ENCODE results near the gene LCK. TPM values are rescaled to one million over a fixed set of nuclear protein-coding genes. Genes with fewer than 3 reads are reported as not detected.

Gene LCK
- total and polyA plus RNA-seq, 2 donors (not counting 1 experiment from before 2014, with no cell fraction given) = 22.3 to 23.8 TPM

DNA sequence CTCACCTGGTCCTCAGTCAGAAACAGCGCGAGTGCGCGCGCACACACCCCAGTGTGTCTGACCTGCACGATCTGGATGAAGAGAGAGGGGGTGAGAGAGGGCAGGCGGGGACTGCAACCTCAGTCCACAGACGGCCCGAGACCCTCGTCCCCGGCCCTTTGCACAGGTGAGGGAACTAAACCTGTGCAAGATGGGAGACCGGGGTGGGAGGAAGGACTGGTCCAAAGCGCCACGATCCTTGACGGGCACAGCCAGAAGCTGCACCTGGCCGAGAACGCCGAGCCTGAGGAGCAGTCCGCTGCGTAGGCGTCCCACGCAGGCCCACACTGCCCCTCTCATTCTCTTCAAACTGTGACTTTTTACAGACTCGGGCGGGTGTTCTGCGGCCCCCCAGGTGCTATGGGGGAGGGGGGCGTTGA lies 46.1 kb upstream of the LCK start:
- H3K4me1 Mint-ChIP-seq = peaks cover 66% of the 10 kb centered on the region

More for the DNA sequence above, 46.1 kb upstream of the LCK start:
- DNase-seq = no peak
- no peaks in the 10 kb centered on the region for H3K27me3 ChIP-seq (replicated peaks in 1 of 4; ENCODE audit: control extremely low read depth in 1 of 4, control insufficient read depth in 3 of 4, insufficient read depth in 4 of 4, low read length in 3 of 4)
- H2AFZ ChIP-seq (ENCODE audit: insufficient read depth, low read depth, low read length, poor library complexity, severe bottlenecking) = peak overlapping the region; percentile 76
- peaks cover 0 to 4% (median 0%) of the 10 kb centered on the region in 3 donors for H3K9me3 ChIP-seq (ENCODE audit: control extremely low read depth in 1 of 3, control insufficient read depth in 2 of 3, insufficient read depth in 1 of 3, low read length in 2 of 3)
- H3K4me2 ChIP-seq (replicated peaks; ENCODE audit: low read depth, low read length, poor library complexity, severe bottlenecking) = peak overlapping the region; percentile 82
- no peaks in the 10 kb centered on the region for H3K79me2 ChIP-seq (ENCODE audit: control insufficient read depth, insufficient read depth, low read length)
- CTCF ChIA-PET = interaction anchor here (0.6 to 2.4 kb wide), 5 partner anchors 11 to 131 kb away, joined by 3 to 12 read pairs (median 4); partner anchors contain the start of gene MARCKSL1
- H3K27ac Mint-ChIP-seq = no peak overlapping the region
- peak overlapping the region; percentile 88 for H3K4me3 Mint-ChIP-seq
- POLR2A ChIA-PET = interaction anchor here (1.0 to 1.2 kb wide), 3 partner anchors 10 to 155 kb away, joined by 3 to 5 read pairs (median 3); partner anchors contain the start of gene MARCKSL1
- no peaks in the 10 kb centered on the region for H3K9me3 Mint-ChIP-seq (ENCODE audit: insufficient read depth)
- peak overlapping the region in 4 of 5 experiments; percentile 59 to 78 (median 62) for H3K4me3 ChIP-seq (ENCODE audit: control extremely low read depth in 1 of 5, extremely low read depth in 1 of 5, insufficient read depth in 1 of 5, low read depth in 2 of 5, low read length in 4 of 5)
- WGBS (ENCODE audit: insufficient coverage) = 90% methylated on average over 17 of the region's 26 CpGs
- TF ChIP-seq, protein P1, sequence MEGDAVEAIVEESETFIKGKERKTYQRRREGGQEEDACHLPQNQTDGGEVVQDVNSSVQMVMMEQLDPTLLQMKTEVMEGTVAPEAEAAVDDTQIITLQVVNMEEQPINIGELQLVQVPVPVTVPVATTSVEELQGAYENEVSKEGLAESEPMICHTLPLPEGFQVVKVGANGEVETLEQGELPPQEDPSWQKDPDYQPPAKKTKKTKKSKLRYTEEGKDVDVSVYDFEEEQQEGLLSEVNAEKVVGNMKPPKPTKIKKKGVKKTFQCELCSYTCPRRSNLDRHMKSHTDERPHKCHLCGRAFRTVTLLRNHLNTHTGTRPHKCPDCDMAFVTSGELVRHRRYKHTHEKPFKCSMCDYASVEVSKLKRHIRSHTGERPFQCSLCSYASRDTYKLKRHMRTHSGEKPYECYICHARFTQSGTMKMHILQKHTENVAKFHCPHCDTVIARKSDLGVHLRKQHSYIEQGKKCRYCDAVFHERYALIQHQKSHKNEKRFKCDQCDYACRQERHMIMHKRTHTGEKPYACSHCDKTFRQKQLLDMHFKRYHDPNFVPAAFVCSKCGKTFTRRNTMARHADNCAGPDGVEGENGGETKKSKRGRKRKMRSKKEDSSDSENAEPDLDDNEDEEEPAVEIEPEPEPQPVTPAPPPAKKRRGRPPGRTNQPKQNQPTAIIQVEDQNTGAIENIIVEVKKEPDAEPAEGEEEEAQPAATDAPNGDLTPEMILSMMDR (IDR thresholded peaks at IDR 0.05) = no peak
- TF ChIP-seq EZH2 (IDR thresholded peaks at IDR 0.05; ENCODE audit: borderline replicate concordance, insufficient read depth, low read depth, low read length, poor library complexity, severe bottlenecking) = no peak
- no peaks in the 10 kb centered on the region for H3K36me3 ChIP-seq (replicated peaks in 1 of 2; ENCODE audit: control extremely low read depth in 1 of 2, control insufficient read depth in 1 of 2, extremely low read depth in 1 of 2, insufficient read depth in 2 of 2, low read length in 1 of 2)
- intact Hi-C loops (cut with micrococcal nuclease) = loop anchor here (1.0 to 10.0 kb wide), 4 partner anchors 26 to 130 kb away; partner anchors contain the start of genes HDAC1, TMEM39B and TXLNA
- H4K20me1 ChIP-seq (ENCODE audit: control insufficient read depth, insufficient read depth, low read length, poor library complexity, severe bottlenecking) = no peaks in the 10 kb centered on the region
- H3K4me1 ChIP-seq (ENCODE audit: control insufficient read depth in 2 of 2, insufficient read depth in 2 of 2, low read length in 2 of 2) = peaks cover 42 to 63% of the 10 kb centered on the region in 2 donors
- peak overlapping the region in 1 of 2 donors; percentile 23 for H3K27ac ChIP-seq (ENCODE audit: low read length in 2 of 2)
- H3K9ac ChIP-seq (ENCODE audit: low read length) = peak overlapping the region; percentile 65
- ATAC-seq (ENCODE audit: low read depth) = no peak
- H3K27me3 Mint-ChIP-seq = no peaks in the 10 kb centered on the region

All from B cell (primary cell).